ENCODE measurements around the gene ANKS1B.

DNA sequence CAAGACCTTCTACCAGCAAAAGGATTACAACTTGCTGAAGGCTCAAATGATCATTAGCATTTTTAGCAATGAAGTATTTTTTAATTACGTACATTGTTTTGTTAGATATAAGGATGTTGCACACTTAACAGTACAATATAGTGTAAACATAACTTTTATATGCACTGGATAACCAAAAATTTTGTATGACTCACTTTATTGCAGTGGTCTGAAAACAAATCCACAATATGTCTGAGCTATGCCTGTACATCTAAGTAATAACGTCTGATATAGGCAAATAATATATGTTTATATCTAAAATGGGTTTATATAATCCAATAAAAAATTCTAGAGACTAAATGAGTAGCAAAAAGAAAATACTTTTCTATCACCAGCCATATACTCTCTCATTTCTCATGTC is 10.6 kb downstream of the ANKS1B start:
- TF ChIP-seq GATA2 (IDR thresholded peaks at IDR 0.05; ENCODE audit: low read depth, low read length) = no peak
- TF ChIP-seq GATA3 (IDR thresholded peaks at IDR 0.05; ENCODE audit: low read depth, low read length) = no peak

Measured in SH-SY5Y (cell line).